ENCODE measurements around the gene AJAP1.

Gene AJAP1

GRCh38 chr1:4633346-4633745 lies 21.1 kb upstream of the AJAP1 start:
- DNase-seq: no peak

- no peak for DNase-seq
These were observed 20.1 kb upstream of the AJAP1 start for GRCh38 chr1:4634156-4634792.

- DNase-seq: no peak
These were observed 19.5 kb upstream of the AJAP1 start for GRCh38 chr1:4634793-4635406.

GRCh38 chr1:4636186-4636585 lies 18.2 kb upstream of the AJAP1 start:
- DNase-seq: no peak

- no peak for DNase-seq
These were observed 17.6 kb upstream of the AJAP1 start for GRCh38 chr1:4636644-4637380.

- DNase-seq: peak; percentile 65
These were observed 16.6 kb upstream of the AJAP1 start for GRCh38 chr1:4637616-4638344.

GRCh38 chr1:4638345-4638729 lies 16.1 kb upstream of the AJAP1 start:
- no peak for DNase-seq

- no peak for DNase-seq
These were observed 13.5 kb upstream of the AJAP1 start for GRCh38 chr1:4640931-4641330.

GRCh38 chr1:4647391-4647790 lies 7.0 kb upstream of the AJAP1 start:
- no peak for DNase-seq

- DNase-seq: no peak
These were observed 5.8 kb upstream of the AJAP1 start for GRCh38 chr1:4648657-4649056.

- DNase-seq: no peak
These were observed 3.9 kb upstream of the AJAP1 start for GRCh38 chr1:4650481-4650880.

GRCh38 chr1:4650981-4651380 lies 3.4 kb upstream of the AJAP1 start:
- DNase-seq: peak; percentile 18

- DNase-seq: peak; percentile 88
These were observed 1.6 kb upstream of the AJAP1 start for GRCh38 chr1:4652631-4653327.

- no peak for DNase-seq
These were observed 1.1 kb upstream of the AJAP1 start for GRCh38 chr1:4653328-4653660.

GRCh38 chr1:4654764-4655673 lies 610 bp downstream of the AJAP1 start:
- peak; percentile 60 for DNase-seq

GRCh38 chr1:4655674-4656532 lies 1.5 kb downstream of the AJAP1 start:
- peak; percentile 93 for DNase-seq

- DNase-seq: no peak
These were observed 2.2 kb downstream of the AJAP1 start for GRCh38 chr1:4656533-4657140.

GRCh38 chr1:4657244-4657789 lies 2.9 kb downstream of the AJAP1 start:
- no peak for DNase-seq

GRCh38 chr1:4657960-4658541 lies 3.6 kb downstream of the AJAP1 start:
- peak; percentile 75 for DNase-seq

Data from retina (tissue), 1 donor.